ENCODE data around the gene STARD13.
"Not testable (repeated sequence)": the region's sequence is repeated elsewhere in the genome, so short reads cannot be mapped to it uniquely, and the experiment has no call there.

The STARD13 gene

GRCh38 chr13:33249066-33249465 is 36.5 kb downstream of the STARD13 start:
- DNase-seq, result peak; percentile 2

GRCh38 chr13:33245505-33246158 is 39.9 kb downstream of the STARD13 start:
- DNase-seq, result peak; percentile 3

GRCh38 chr13:33244907-33245287 is 40.7 kb downstream of the STARD13 start:
- DNase-seq, result no peak

DNA sequence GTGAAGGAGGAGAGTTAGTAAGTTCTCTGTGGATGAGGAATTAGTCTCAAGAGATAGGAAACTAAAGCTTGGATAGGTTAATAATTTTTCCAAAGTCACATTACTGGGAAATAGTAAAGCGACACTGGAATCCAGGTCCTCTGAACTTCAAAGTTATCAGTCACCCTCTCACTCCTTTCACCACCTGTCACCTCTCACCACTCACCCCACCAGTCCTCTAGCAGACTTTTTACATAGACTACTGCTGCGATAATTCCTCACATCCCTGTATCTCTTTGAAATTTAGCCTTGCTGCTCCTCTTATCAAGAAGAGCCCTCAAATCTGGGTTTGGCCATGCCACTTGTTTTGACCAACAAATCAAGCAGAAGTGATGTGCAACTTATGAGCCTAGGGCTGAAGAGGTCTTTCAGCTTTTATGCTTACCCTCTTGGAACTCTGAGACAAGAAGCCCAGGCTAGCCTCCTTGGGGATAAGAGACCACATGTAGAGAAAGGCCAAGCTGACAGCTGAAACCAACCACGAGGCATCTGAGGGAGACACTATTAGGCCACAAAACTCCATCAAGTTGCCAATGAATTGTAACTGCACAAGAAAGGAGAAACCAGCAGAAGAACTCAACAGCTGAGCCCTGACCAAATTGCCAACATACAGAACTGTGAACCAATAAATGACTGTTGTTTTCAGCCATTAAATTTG is 41.2 kb downstream of the STARD13 start:
- DNase-seq, result no peak

- DNase-seq, result no peak
Observed at GRCh38 chr13:33242984-33243617, 42.5 kb downstream of the STARD13 start.

GRCh38 chr13:33242372-33242771 is 43.2 kb downstream of the STARD13 start:
- DNase-seq, result not testable (repeated sequence)

DNA sequence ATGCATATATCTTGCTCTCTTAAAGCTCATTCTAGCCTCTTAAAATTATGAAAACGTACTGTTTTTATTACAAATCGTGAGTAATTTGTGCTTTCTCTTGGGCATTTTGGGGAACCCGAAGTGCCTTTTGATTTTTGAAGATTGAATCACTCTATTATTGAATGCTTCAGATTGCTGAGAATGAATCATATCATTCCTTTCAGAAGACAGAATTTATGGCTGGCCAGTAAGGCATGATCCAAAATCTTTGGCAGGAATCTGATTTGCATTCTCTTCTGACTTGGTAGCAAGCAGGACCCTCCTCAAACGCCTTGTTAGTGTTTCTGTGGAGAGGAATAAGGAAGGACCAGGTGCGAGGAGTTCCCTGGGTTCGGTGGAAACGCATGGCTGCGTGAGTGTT is 49.5 kb downstream of the STARD13 start:
- no peak for DNase-seq

- DNase-seq, result no peak
Observed at GRCh38 chr13:33235564-33235963, 50.0 kb downstream of the STARD13 start.

- DNase-seq, result no peak
Observed at GRCh38 chr13:33235078-33235477, 50.5 kb downstream of the STARD13 start.

GRCh38 chr13:33233547-33233946 is 52.0 kb downstream of the STARD13 start:
- DNase-seq, result no peak

DNA sequence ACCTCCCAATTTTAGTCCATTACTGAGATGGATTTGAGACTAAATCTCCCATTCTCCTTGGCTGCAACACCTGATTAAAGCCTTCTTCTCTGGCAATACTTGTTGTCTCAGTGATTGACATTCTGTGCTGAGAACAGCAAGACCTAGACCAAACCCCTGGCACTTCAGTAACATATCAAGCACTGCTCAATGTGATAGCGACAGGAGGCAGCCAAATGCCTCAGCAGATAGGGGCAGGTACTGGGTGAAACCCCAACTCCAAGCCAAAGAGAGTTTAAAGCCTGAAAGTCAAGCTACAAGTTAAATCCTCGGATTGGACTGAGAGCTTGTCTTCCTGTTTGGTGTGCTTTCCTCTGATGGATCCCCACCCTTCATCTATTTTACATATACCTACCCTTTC is 52.7 kb downstream of the STARD13 start:
- no peak for DNase-seq

DNA sequence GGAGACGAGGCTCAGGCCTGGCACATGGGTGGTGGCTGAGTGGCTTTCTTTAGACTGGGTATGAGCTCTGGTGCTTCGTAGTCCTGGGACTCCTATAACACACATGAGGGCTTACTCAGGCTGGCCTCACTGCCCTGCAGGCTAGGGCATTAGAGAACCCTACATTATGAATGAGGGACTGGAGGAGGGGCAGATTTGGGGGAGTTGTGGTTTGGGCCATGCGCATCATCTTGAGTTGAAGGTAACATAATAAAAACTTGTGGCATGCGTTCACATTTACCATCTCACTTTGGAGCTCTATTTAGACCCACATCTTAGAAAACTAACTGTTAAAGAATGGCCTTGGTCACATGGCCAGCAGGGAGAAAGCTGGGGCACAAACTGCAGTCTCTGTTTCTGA is 54.2 kb downstream of the STARD13 start:
- no peak for DNase-seq

- no peak for DNase-seq
Observed at GRCh38 chr13:33230178-33230881, 55.2 kb downstream of the STARD13 start.

- no peak for DNase-seq
Observed at GRCh38 chr13:33229446-33230177, 55.9 kb downstream of the STARD13 start.

DNA sequence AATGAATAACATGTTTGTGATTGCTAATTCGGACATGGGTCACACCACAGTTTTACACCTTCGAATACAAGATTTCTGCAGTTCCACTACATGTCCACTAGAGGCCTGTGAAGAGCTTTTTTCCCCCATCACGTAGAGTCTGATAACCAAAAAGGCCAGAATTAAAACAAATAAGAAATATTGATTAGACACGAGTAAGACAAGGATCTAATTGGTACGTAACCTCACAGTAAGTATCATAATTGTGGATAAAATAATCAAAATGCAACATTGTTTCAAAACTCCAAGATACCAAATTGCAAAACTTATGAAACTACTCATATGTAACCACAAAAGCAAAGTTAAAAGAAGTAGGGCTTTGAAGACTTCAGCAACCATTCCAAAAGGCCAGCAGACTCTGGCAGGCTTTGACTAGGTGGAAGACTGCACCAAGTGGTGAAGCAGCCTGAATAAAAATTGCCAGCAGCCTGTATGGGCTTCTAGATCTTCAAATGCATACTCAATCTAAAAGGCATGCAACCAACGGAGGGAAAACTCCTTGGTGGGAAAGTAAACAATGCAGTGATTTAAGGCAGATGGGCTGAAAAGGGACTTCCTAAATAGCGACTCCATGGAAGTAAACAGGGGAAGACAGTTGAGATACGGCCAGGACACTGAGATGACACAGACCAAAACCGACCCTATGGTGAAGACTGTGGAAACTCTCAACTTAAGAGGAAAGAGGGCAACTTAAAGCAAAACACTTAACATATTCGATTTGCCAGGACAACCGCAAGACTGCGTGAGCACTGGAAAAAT is 56.7 kb downstream of the STARD13 start:
- DNase-seq, result peak; percentile 46

- no peak for DNase-seq
Observed at GRCh38 chr13:33227927-33228647, 57.5 kb downstream of the STARD13 start.

DNA sequence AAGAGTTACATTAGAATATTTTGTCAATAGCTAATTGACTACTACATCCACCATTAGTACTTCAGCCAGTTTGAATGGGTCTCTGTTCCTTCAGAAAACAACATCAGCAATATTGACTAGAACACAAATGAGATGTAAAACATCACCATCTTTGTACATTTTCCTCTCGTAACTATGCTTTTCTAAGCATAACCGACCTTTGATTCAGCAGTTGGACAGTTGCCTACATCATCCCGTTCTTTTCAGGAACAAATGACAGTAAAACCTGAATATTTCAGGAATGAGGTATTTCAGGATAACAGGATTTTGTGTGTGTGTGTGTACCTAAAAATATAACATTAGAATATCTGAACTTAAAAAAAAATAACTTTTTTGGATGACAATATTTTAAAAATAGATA is 60.9 kb downstream of the STARD13 start:
- DNase-seq, result no peak

DNA sequence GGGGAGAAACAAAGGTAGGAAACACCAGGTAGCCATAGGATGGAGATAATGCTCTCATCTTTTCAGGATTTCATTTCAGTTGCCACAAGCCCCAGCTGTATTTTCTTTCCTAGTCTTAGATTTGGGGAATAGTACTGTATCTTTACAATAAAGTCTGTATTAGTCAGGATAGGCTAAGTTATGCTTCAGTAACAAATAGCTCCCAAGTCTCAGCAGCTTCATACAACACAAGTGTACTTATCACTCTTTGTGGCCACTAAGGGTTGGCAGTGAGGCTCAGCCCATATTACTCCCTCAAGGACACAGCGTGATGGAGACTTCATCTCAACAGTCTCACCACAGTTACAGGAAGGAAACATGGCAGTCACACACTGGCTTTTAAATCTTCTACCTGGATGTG is 61.4 kb downstream of the STARD13 start:
- DNase-seq, result no peak

- no peak for DNase-seq
Observed at GRCh38 chr13:33219926-33220325, 65.6 kb downstream of the STARD13 start.

DNA sequence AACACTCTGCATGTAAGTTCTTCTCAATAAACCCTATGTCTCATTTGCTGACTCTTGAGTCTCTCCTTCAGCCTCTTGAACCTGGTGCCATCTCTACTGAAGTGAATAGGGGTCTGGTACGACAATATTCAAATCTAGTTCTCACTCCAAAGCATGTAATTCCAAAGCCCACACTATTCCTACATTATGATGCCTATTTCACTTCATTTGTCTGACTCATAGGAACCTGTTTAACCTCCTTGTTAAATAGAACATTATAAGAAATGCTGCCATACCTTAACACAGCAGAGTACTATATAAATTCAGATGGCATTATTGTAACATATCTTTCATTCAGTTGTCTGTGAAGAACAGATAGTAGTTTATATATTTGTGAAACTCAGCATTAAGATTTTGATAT is 67.1 kb downstream of the STARD13 start:
- DNase-seq, result no peak

DNA sequence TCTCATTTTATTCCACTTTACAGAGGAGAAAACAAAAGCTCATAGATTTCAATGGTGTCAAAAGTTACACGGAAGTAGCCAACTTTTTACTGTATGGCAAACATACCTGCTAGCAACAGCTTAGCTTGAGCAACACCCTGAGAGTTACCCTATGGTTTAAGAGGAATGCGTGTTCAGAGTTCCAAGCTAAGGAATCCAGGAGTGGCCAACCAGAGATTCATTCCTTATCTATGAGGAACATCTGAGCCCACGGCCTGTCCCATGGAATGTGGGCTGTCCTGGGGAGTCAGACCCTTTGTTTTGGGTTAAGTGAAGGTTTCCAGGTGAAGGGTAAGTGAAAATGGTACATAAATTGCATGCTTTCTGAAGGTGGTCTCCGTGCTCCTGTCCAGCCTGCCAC is 67.5 kb downstream of the STARD13 start:
- no peak for DNase-seq
